Epidermal melanocyte (primary cell): ENCODE data around the gene LTBP4.
A peak's percentile ranks its signal among the peaks of the same experiment; 100 is the strongest.
"Not testable (repeated sequence)": the region's sequence is repeated elsewhere in the genome, so short reads cannot be mapped to it uniquely, and the experiment has no call there.

Experiments used
- DNase-seq: peaks from one replicate; pipeline ENCODE4 v3.0.0; 2011; ENCODE audit warnings: low spot score; ENCODE audit not compliant: insufficient read length

Gene LTBP4

GRCh38 chr19:40575326-40575725 lies 25.8 kb upstream of the LTBP4 start:
- no peak for DNase-seq

GRCh38 chr19:40576151-40576584 lies 25.0 kb upstream of the LTBP4 start:
- DNase-seq = no peak

DNA sequence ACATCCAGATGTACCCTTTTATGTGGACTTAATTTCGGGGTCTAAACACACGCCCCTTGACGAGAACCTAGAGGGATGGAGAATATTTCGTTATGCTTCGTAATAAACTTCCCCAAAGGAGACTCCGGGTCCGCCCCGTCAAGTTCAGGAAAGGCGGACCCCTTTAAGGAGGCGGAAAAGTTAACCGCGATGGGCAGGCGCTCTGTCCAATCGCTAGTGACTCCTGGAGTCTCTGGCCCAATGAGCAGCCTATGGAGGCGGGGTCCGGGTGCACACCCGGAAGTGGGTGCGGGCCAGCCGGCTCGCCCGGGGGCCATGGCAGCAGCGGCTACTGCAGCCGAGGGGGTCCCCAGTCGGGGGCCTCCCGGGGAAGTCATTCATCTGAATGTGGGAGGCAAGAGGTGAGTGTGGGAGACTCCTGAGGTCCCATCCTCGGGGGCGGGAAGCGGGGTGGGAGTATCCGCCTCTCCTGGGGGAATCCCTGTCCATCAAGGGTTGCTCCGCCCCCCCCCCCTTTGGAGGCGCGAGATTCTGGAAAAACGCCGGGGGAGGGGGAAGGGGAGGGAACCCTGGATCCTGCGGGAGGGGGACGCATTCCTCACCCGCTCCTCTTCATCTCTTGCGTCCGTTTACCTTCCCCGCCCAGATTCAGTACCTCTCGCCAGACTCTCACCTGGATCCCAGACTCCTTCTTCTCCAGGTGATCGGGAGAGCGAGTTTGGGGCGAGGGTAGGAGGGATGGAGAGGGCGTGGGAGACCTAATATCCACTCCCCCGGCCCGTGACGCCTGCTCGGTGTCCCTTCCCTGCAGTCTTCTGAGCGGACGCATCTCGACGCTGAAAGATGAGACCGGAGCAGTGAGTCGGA lies 24.4 kb upstream of the LTBP4 start, which contains the start of gene SHKBP1:
TSS of gene SHKBP1 (plus strand) at position 289 of the 867 bp plus-strand sequence. CDS start at position 316, 27 bp downstream.
- peak; percentile 100 for DNase-seq

GRCh38 chr19:40578442-40578908 lies 22.7 kb upstream of the LTBP4 start:
- peak; percentile 18 for DNase-seq

DNA sequence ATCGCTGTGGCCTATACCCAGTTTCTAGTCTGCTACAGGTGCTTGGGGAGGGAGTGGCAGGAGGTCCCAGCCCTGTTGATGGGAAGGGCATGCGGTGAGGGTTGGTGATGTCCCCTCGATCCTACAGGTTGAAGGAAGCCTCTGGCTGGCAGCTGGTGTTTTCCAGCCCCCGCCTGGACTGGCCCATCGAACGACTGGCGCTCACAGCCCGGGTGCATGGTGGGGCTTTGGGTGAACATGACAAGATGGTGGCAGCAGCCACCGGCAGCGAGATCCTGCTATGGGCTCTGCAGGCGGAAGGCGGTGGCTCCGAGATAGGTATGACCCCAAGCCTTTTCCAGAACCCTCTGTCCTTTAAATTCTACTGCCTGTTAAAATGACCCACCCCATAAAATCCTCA lies 20.6 kb upstream of the LTBP4 start:
- no peak for DNase-seq

- DNase-seq = no peak
Measured at GRCh38 chr19:40581531-40581930, 19.6 kb upstream of the LTBP4 start.

- DNase-seq = no peak
Measured at GRCh38 chr19:40582467-40582866, 18.7 kb upstream of the LTBP4 start.

- DNase-seq = no peak
Measured at GRCh38 chr19:40583283-40583682, 17.9 kb upstream of the LTBP4 start.

GRCh38 chr19:40584007-40584406 lies 17.2 kb upstream of the LTBP4 start:
- no peak for DNase-seq

DNA sequence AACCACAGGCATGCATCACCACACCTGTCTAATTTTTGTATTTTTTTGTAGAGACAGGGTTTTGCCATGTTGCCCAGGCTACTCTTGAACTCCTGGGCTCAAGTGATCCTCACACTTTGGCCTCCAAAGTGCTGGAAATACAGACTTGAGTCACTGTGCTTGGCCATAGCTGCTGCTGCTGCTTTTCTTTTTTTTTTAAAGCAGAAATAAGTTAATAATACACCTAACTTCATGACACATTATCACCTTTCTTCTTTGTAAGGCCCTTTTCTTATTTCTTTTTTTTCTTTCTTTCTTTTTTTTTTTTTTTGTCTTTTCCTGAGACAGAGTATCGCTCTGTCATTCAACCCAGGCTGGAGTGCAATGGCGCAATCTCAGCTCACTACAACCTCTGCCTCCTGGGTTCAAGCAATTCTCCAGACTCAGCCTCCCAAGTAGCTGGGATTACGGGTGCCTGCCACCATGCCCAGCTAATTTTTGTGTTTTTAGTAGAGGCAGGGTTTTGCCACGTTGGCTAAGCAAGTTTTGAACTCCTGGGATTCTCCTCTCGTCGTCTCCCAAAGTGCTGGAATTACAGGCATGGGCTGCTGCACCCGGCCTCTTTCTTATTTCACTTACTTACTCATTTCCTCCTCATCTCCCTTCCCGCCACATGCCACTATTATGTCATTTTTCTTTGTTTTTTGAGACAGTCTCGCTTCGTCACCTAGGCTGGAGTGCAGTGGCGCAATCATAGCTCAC lies 15.8 kb upstream of the LTBP4 start:
- no peak for DNase-seq

GRCh38 chr19:40585982-40586422 lies 15.2 kb upstream of the LTBP4 start:
- DNase-seq = no peak

DNA sequence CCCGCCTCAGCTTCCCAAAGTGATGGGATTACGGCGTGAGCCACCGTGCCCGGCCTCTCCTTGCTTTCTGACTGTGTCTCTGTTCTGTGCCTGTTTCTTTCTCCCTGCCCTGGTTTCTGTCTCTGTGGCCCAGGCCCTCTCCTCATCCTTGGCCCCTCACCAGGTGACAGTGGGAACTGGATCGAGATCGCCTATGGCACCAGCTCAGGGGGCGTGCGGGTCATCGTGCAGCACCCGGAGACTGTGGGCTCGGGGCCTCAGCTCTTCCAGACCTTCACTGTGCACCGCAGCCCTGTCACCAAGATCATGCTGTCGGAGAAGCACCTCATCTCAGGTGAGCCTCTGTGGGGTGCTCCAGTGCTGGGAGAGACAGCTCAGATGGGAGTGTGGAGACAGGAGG lies 14.6 kb upstream of the LTBP4 start:
- DNase-seq = no peak

DNA sequence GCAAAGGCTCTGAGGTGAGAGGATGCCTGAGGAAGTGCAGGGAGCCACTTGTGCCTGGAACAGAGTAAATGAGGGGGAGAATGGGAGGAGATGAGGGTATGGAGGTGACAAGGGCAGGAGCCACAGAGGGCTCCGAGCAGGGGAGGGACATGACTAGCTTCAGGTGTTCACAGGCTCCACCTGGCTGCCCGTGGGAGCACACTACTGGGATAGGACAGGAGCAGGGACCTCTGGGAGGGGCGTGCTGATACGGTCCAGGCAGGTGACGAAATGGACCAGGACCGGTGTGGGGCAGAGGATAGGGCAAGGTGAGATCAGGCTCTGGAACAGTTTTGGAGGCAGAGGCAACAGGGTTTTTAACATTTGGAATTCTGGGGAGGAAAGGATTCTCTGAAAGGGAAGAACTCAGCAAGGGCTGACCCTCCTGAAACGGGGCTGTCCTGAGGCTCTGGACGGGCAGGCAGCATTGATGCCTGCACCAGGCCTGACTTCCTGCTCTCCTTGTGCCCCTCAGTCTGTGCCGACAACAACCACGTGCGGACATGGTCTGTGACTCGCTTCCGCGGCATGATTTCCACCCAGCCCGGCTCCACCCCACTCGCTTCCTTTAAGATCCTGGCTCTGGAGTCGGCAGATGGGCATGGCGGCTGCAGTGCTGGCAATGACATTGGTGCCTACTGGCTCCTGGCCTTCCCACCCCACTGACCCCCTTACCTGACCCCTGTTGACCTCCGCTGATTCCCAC lies 12.9 kb upstream of the LTBP4 start:
- no peak for DNase-seq

GRCh38 chr19:40588926-40589569 lies 12.1 kb upstream of the LTBP4 start:
- DNase-seq = no peak

DNA sequence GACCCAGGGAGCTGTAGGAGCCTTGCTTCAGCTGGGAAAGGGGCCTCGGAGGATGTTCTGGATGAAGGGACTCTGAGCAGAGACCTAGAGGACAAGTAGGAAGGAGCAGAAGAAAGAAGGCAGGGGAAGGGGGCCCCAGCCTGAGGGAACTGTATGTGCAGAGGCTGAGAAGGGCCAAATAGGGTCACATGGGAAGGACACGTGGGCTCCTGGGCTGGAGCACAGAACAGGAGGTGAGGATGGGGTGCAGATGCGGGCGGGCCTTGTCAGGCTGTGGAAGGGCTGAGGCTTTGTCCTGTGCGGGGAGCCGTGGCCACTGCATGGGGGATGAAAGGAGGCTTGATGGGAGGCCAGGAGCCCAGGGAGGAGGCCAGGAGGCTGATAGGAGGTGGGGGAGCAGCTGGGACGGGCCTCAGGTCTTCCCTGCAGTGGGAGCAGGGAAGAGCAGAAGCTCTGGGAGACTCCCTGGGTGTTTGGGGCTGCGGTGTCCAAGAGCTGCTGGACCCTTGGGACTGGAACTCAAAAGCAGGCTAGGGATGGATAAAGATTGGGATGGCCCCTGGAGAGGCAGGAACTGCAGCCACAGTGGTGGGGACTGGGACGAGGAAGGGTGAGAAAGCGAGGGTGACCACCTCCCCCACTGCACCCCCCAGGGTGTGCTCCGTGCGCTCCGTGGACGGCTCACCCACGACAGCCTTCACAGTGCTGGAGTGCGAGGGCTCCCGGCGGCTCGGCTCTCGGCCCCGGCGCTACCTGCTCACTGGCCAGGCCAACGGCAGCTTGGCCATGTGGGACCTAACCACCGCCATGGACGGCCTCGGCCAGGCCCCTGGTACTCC lies 11.4 kb upstream of the LTBP4 start:
- no peak for DNase-seq

- DNase-seq = no peak
Measured at GRCh38 chr19:40590464-40591265, 10.5 kb upstream of the LTBP4 start.

- not testable (repeated sequence) for DNase-seq
Measured at GRCh38 chr19:40591724-40592123, 9.4 kb upstream of the LTBP4 start.

- DNase-seq = no peak
Measured at GRCh38 chr19:40592170-40592569, 9.0 kb upstream of the LTBP4 start.

DNA sequence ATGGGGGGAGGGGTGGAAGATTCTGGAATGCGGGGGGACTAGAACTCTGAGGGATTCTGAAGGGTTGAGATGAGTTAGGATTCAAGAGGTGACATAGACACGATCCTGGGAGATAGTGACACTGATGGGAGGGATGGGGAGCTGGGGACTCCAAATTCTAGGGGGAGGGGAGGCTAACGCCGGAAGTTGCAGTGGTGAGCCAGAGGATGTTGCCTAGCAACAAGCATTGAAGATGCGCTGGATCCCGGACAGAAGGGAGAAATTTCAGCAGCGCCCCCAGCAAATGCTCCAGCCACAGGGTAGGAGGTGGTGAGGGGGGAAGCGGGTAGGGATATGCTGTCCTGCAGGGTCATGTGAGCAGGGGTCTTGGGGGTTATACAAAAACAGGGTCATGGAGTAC lies 6.9 kb upstream of the LTBP4 start:
- DNase-seq = no peak
